HUES64 (cell line): Measurements from ENCODE around the gene ERBB4.

Experiments used
- H3K27ac ChIP-seq: 2 replicates; pipeline ENCODE4 v1.7.0; 2013; ENCODE audit warnings: low read depth, low read length, inconsistent platforms
- H3K27me3 ChIP-seq: 2 replicates; pipeline ENCODE4 v1.6.1; 2013; ENCODE audit warnings: mild to moderate bottlenecking, low read length; ENCODE audit not compliant: insufficient read depth
- H3K36me3 ChIP-seq: 2 replicates; pipeline ENCODE4 v1.6.1; 2013; ENCODE audit warnings: mild to moderate bottlenecking, low read length; ENCODE audit not compliant: insufficient read depth
- H3K4me1 ChIP-seq: 2 replicates; pipeline ENCODE4 v1.6.1; 2013; ENCODE audit warnings: mild to moderate bottlenecking, low read length, moderate library complexity; ENCODE audit not compliant: insufficient read depth
- H3K4me3 ChIP-seq: 2 replicates; pipeline ENCODE4 v1.5.1; 2013; ENCODE audit warnings: mild to moderate bottlenecking, low read length, moderate library complexity
- H3K9ac ChIP-seq: 2 replicates; pipeline ENCODE4 v1.6.1; 2013; ENCODE audit warnings: mild to moderate bottlenecking, low read depth, low read length
- H3K9me3 ChIP-seq: 2 replicates; pipeline ENCODE4 v1.6.1; 2013; ENCODE audit warnings: low read depth, low read length; ENCODE audit not compliant: insufficient read depth
- WGBS: fragments of 150-250, 120-280 bp; methylation state at CpG from one replicate; pipeline ENCODE4 v1.1.7; 2013; ENCODE audit warnings: missing lambda C conversion rate; 5-methylcytosine and 5-hydroxymethylcytosine counted together

ERBB4 gene

GRCh38 chr2:212142631-212143030 is 396.0 kb downstream of the ERBB4 start:
- Histone ChIP-seq H3K4me1 (no peaks in the 10 kb centered on the region), H3K27me3 (no peaks in the 10 kb centered on the region), H3K4me3 (no peak overlapping the region), H3K9ac (no peak overlapping the region), H3K9me3 (no peaks in the 10 kb centered on the region), H3K36me3 (no peaks in the 10 kb centered on the region), H3K27ac (no peak overlapping the region)
- WGBS, result 92% methylated on average over 2 of the region's 2 CpGs

DNA sequence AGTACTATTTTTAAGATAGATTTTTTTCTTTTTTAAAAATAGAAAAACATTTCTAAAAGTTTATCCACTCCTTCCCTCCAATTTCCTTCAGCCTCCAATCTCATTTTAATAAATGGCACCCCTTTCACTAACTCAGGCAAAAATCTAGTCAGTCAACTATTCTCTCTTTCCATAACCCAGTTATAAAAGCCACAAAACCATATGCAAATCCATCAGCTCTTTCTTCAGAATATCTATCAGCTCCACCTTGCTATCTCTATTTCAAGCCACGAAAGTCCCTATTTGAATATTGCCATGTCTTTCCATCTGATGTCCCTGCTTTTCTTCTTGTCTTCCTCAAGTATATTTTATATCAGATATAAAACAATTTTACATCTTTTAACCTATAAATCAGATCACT is 397.1 kb downstream of the ERBB4 start:
- Histone ChIP-seq H3K36me3 (no peaks in the 10 kb centered on the region), H3K27me3 (no peaks in the 10 kb centered on the region), H3K9ac (no peak overlapping the region), H3K4me1 (no peaks in the 10 kb centered on the region), H3K27ac (no peak overlapping the region), H3K4me3 (no peak overlapping the region), H3K9me3 (no peaks in the 10 kb centered on the region)
- whole genome bisulfite sequencing, result 87% methylated on average over 1 of the region's 1 CpG

GRCh38 chr2:212136216-212136795 is 402.3 kb downstream of the ERBB4 start:
- WGBS, result 80% methylated on average over 2 of the region's 2 CpGs
- no peak overlapping the region for H3K27ac ChIP-seq
- no peak overlapping the region for H3K9ac ChIP-seq
- no peaks in the 10 kb centered on the region for H3K27me3 ChIP-seq
- H3K4me3 ChIP-seq, result no peak overlapping the region
- H3K36me3 ChIP-seq, result no peaks in the 10 kb centered on the region
- H3K9me3 ChIP-seq, result no peaks in the 10 kb centered on the region
- no peaks in the 10 kb centered on the region for H3K4me1 ChIP-seq

DNA sequence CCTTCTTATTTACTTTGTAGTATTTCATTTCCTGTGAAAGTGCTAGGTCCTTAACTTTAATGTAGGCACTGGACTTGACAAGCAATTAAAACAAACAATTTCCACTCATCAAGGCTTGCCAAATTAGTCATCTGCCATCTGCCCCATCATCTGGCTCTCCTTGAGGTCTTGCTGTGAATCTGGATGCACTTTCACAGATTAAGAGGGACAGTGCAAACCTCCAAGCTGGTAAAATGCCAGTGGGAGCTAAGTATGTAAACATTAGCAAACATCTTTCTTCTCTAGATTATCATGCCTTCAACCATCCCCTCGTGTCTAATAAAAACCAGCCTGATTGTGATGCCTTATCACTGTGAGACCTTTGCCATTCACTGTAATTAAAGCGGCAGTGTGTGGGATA is 402.9 kb downstream of the ERBB4 start:
- 94% methylated on average over 1 of the region's 2 CpGs for WGBS
- Histone ChIP-seq H3K27me3 (no peaks in the 10 kb centered on the region), H3K27ac (no peak overlapping the region), H3K36me3 (no peaks in the 10 kb centered on the region), H3K4me3 (no peak overlapping the region), H3K4me1 (no peaks in the 10 kb centered on the region), H3K9ac (no peak overlapping the region), H3K9me3 (no peaks in the 10 kb centered on the region)

DNA sequence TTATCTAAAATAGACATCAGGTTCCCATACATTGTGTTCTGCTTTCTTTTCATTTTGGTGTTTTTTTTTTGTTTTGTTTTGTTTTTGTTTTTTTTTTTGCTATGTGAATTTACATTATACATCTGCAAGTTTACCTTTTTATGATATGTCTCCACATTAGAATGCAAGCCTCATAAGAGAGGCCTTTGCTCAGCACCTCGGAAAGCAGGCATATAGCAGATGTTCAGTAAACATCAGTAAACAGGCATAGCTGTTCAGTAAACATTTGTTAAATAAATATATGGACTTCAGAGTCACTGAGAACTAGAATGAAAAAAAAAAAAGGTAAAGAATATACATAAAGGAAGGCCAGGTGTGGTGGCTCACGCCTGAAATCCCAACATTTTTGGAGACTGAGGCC is 405.3 kb downstream of the ERBB4 start:
- no peak overlapping the region for H3K27ac ChIP-seq

GRCh38 chr2:212124598-212124997 is 414.0 kb downstream of the ERBB4 start:
- Histone ChIP-seq H3K4me1 (0 out of 2 replicates have a peak, but pooled peaks cover 2% of the 10 kb centered on the region), H3K9ac (no peak overlapping the region), H3K36me3 (no peaks in the 10 kb centered on the region), H3K27me3 (no peaks in the 10 kb centered on the region), H3K27ac (no peak overlapping the region), H3K4me3 (no peak overlapping the region), H3K9me3 (no peaks in the 10 kb centered on the region)
- WGBS, result 89% methylated on average over 10 of the region's 10 CpGs

More for the DNA sequence above, 405.3 kb downstream of the ERBB4 start:
- Histone ChIP-seq H3K36me3 (no peaks in the 10 kb centered on the region), H3K27me3 (no peaks in the 10 kb centered on the region), H3K4me3 (no peak overlapping the region), H3K9me3 (no peaks in the 10 kb centered on the region), H3K9ac (no peak overlapping the region), H3K4me1 (no peaks in the 10 kb centered on the region)
- WGBS, result 85% methylated on average over 2 of the region's 2 CpGs

DNA sequence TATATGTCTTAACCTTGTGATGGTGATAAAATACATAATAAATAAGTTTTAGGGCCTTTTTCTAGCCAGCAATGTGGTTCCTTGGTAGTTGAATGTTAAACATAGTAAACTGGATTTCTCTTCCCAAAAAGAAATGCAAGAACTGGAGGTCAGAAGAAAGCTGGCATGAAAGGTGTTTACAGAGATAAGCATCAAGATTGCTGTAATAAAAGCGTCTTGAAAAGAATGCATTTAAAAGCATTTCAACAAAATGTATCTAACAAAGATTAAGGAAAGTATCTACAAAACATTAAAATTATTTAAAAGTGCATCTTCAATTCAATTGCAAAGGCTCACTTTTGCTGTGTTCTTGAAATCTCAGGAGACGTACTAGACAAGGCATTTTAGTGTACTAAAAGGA is 419.0 kb downstream of the ERBB4 start:
- no peak overlapping the region for H3K27ac ChIP-seq
- no peaks in the 10 kb centered on the region for H3K9me3 ChIP-seq
- no peak overlapping the region for H3K4me3 ChIP-seq
- peaks cover 27% of the 10 kb centered on the region for H3K4me1 ChIP-seq
- no peak overlapping the region for H3K9ac ChIP-seq
- WGBS, result 96% methylated on average over 2 of the region's 2 CpGs
- no peaks in the 10 kb centered on the region for H3K36me3 ChIP-seq
- no peaks in the 10 kb centered on the region for H3K27me3 ChIP-seq

DNA sequence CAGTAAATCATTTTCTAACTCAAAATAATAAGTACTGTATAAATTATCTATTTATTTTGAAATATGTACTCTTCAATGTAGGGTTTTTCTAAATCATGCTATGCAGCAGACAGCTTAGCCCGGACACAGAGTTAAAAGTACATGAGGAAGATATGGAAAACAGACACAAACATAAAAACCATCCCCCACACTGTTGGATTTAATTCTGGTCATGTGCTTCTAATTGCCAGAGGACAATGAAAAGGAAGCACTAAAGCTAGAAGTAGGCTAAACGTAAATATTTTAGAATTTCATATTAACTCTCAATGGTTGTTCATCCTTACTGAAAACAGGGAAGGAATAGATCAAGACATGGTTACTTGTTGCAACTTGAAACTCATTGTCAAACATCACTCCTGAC is 420.7 kb downstream of the ERBB4 start:
- Histone ChIP-seq H3K27ac (no peak overlapping the region), H3K4me3 (no peak overlapping the region), H3K27me3 (no peaks in the 10 kb centered on the region), H3K9me3 (no peaks in the 10 kb centered on the region), H3K4me1 (peaks cover 27% of the 10 kb centered on the region), H3K36me3 (no peaks in the 10 kb centered on the region), H3K9ac (no peak overlapping the region)
- 80% methylated on average over 1 of the region's 2 CpGs for WGBS

- WGBS, result 97% methylated on average over 1 of the region's 1 CpG
- Histone ChIP-seq H3K27ac (no peak overlapping the region), H3K9me3 (no peaks in the 10 kb centered on the region), H3K27me3 (no peaks in the 10 kb centered on the region), H3K36me3 (no peaks in the 10 kb centered on the region), H3K4me3 (no peak overlapping the region), H3K9ac (no peak overlapping the region), H3K4me1 (peaks cover 38% of the 10 kb centered on the region)
Measured at GRCh38 chr2:212114489-212114888, 424.1 kb downstream of the ERBB4 start.

DNA sequence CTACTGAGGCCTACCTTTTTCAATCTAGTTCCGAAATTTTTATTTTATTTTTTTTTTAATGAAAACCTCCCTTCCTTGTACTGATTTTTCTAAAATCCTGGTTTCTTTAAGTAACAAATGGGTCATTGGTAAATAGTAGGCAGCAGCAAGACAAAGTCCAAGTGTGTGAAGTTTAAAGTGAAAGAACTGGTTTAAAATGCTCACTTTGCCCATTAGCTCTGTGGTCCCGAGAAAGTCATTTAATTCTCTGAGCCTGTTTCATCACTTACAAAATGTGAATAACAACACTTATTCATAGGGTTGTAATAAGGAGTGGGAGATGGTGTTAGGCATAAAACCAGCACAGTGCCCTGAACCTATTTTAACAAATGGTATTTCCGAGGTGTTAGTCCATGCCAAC is 426.2 kb downstream of the ERBB4 start:
- Histone ChIP-seq H3K27ac (no peak overlapping the region), H3K9me3 (no peaks in the 10 kb centered on the region), H3K27me3 (no peaks in the 10 kb centered on the region), H3K4me3 (no peak overlapping the region), H3K4me1 (peaks cover 26% of the 10 kb centered on the region), H3K9ac (no peak overlapping the region), H3K36me3 (no peaks in the 10 kb centered on the region)
- 96% methylated on average over 2 of the region's 3 CpGs for WGBS

DNA sequence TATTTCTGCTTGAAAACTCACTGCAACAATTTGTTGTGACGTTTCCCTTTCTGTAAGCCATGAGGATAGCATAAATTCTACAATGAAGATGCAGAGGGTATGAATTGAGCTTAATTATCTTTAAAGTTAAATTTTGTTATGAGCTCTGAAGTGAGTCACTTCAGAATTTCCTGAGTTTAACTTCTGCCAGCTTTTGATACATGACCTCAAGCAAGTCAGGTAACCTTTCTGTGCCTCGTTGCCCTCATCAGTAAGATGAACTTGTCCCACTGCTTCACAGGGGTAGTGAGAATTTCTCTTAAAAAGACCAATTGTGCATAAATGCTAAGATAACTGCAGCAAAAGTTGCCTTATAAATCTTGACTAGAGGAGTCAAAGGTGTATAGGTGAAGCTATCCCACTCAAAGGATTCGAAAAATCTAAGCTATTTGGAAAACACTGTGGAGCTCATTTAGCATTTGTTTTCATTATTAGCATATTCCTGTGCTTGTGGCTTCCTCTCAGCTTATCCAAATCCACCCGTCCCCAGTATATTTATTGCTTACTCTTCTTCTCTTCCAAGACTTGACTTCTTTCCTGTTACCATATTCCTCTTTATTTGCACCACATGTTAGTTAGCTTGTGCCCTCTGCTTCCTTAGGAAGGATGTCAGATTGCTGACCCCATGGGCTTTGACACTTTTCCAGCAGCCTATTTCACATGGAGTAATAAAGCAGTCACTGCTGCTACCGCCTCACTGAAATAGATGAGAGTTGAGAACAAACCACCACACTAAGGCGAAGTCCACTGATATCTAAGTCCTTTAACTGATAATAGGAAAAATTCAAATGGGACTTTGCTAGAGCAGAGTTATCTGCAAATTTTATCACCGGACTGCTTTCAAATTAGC is 428.6 kb downstream of the ERBB4 start:
- no peaks in the 10 kb centered on the region for H3K27me3 ChIP-seq
- H3K9me3 ChIP-seq, result peaks cover 16% of the 10 kb centered on the region; the same call in 1 of the 2 replicates
- 73% methylated on average over 7 of the region's 7 CpGs for WGBS
- H3K4me3 ChIP-seq, result no peak overlapping the region
- no peak overlapping the region for H3K9ac ChIP-seq
- H3K4me1 ChIP-seq, result peaks cover 21% of the 10 kb centered on the region
- peak overlapping the region; percentile 60; the same call in 1 of the 2 replicates for H3K27ac ChIP-seq
- H3K36me3 ChIP-seq, result no peaks in the 10 kb centered on the region
